HEK293 (cell line): ENCODE data around the gene PNMA1.

ENCODE experiments used
- CTCF ChIA-PET: fragments of 350-600 bp; formaldehyde crosslinking; extraction: SDS; loops from one replicate; lab custom pipeline; 2021; ENCODE audit warnings: antibody characterized with exemption; lab: Yijun Ruan, JAX
- POLR2A ChIA-PET: fragments of 300-600 bp; formaldehyde crosslinking; extraction: SDS; loops from one replicate; lab custom pipeline; 2020; ENCODE audit warnings: antibody characterized with exemption, inconsistent platforms; lab: Yijun Ruan, JAX
- H3K27ac ChIP-seq: fragments of 200-500 bp; sonication (Bioruptor generic); 2 replicates; pipeline ENCODE4 v1.5.1; 2014; ENCODE audit warnings: low read depth, low read length, control low read depth, inconsistent platforms; ENCODE audit errors: extremely low read depth
- H3K36me3 ChIP-seq, 2 experiments: fragments of 200-500 bp in 1 of 2; sonication (Bioruptor generic) in 1 of 2; 1 replicate in 1 of 2; 2 replicates in 1 of 2; pipeline ENCODE4 v1.5.1; 2014 to 2017; ENCODE audit warnings: inconsistent platforms in 2 of 2, low read length in 2 of 2; ENCODE audit not compliant: control insufficient read depth in 2 of 2, insufficient read depth in 1 of 2
- H3K4me1 ChIP-seq: fragments of 200-500 bp; sonication (Bioruptor generic); 2 replicates; pipeline ENCODE4 v1.5.1; 2014; ENCODE audit warnings: mild to moderate bottlenecking, low read length, inconsistent platforms; ENCODE audit not compliant: control insufficient read depth, insufficient read depth
- H3K4me3 ChIP-seq: 2 replicates; pipeline ENCODE4 v1.5.1; 2011; ENCODE audit warnings: low read depth, mild to moderate bottlenecking, control low read depth, low read length, moderate library complexity
- H3K9me3 ChIP-seq: fragments of 200-500 bp; sonication (Bioruptor generic); 2 replicates; pipeline ENCODE4 v1.5.1; 2014; ENCODE audit warnings: low read depth, low read length, inconsistent platforms; ENCODE audit not compliant: control insufficient read depth, insufficient read depth
- HIC1 ChIP-seq: fragments of 450-650 bp; formaldehyde crosslinking; IDR thresholded peaks from 2 replicates; pipeline ENCODE4 v1.5.1; 2016; ENCODE audit warnings: missing biosample characterization, missing genetic modification characterization
- HOXA7 ChIP-seq: sonication (generic); formaldehyde crosslinking; IDR thresholded peaks from 2 replicates; pipeline ENCODE4 v1.8.1; 2022; ENCODE audit warnings: missing genetic modification reagents, borderline replicate concordance
- KLF1 ChIP-seq: fragments of 450-650 bp; formaldehyde crosslinking; IDR thresholded peaks from 2 replicates; pipeline ENCODE4 v1.5.1; 2016; ENCODE audit warnings: missing biosample characterization, missing genetic modification characterization
- KLF10 ChIP-seq: fragments of 450-650 bp; IDR thresholded peaks from 2 replicates; pipeline ENCODE4 v1.5.1; 2018; ENCODE audit warnings: missing biosample characterization, mild to moderate bottlenecking, missing genetic modification characterization
- REST ChIP-seq: fragments of 450-650 bp; formaldehyde crosslinking; IDR thresholded peaks from 2 replicates; pipeline ENCODE4 v1.5.1; 2016; ENCODE audit warnings: missing biosample characterization, missing genetic modification characterization
- ZNF114 ChIP-seq: fragments of 450-650 bp; formaldehyde crosslinking; IDR thresholded peaks from 2 replicates; pipeline ENCODE4 v1.5.0; 2017; ENCODE audit warnings: missing biosample characterization, missing genetic modification characterization
- ZNF121 ChIP-seq: fragments of 450-650 bp; formaldehyde crosslinking; IDR thresholded peaks from 2 replicates; pipeline ENCODE4 v1.5.1; 2016; ENCODE audit warnings: missing biosample characterization, missing genetic modification characterization
- ZNF138 ChIP-seq: fragments of 450-650 bp; formaldehyde crosslinking; IDR thresholded peaks from 2 replicates; pipeline ENCODE4 v1.5.1; 2016; ENCODE audit warnings: missing biosample characterization, missing genetic modification characterization, borderline replicate concordance
- ZNF146 ChIP-seq: fragments of 450-650 bp; formaldehyde crosslinking; IDR thresholded peaks from 2 replicates; pipeline ENCODE4 v1.5.1; 2016; ENCODE audit warnings: missing biosample characterization, missing genetic modification characterization
- ZNF157 ChIP-seq: fragments of 450-650 bp; formaldehyde crosslinking; IDR thresholded peaks from 2 replicates; pipeline ENCODE4 v1.5.1; 2016; ENCODE audit warnings: missing biosample characterization, missing genetic modification characterization
- ZNF214 ChIP-seq: fragments of 450-650 bp; formaldehyde crosslinking; IDR thresholded peaks from 2 replicates; pipeline ENCODE4 v1.5.1; 2017; ENCODE audit warnings: missing biosample characterization, mild to moderate bottlenecking, missing genetic modification characterization, borderline replicate concordance
- ZNF239 ChIP-seq: fragments of 450-650 bp; formaldehyde crosslinking; IDR thresholded peaks from 2 replicates; pipeline ENCODE4 v1.5.1; 2016; ENCODE audit warnings: missing biosample characterization, missing genetic modification characterization
- ZNF350 ChIP-seq: fragments of 450-650 bp; formaldehyde crosslinking; IDR thresholded peaks from 2 replicates; pipeline ENCODE4 v1.5.0; 2017; ENCODE audit warnings: missing biosample characterization, mild to moderate bottlenecking, missing genetic modification characterization
- ZNF37A ChIP-seq: fragments of 450-650 bp; IDR thresholded peaks from 2 replicates; pipeline ENCODE4 v1.5.1; 2018; ENCODE audit warnings: missing biosample characterization, missing genetic modification characterization
- ZNF501 ChIP-seq: fragments of 450-650 bp; formaldehyde crosslinking; IDR thresholded peaks from 2 replicates; pipeline ENCODE4 v1.5.1; 2016; ENCODE audit warnings: missing biosample characterization, missing genetic modification characterization
- ZNF518A ChIP-seq: fragments of 450-650 bp; formaldehyde crosslinking; conservative IDR thresholded peaks from 2 replicates; pipeline ENCODE4 v1.5.1; 2016; ENCODE audit warnings: low read depth, missing biosample characterization, missing genetic modification characterization
- ZNF555 ChIP-seq: fragments of 450-650 bp; formaldehyde crosslinking; conservative IDR thresholded peaks from 2 replicates; pipeline ENCODE4 v1.5.1; 2017; ENCODE audit warnings: missing biosample characterization, mild to moderate bottlenecking, missing genetic modification characterization, inconsistent platforms
- ZNF558 ChIP-seq: fragments of 450-650 bp; formaldehyde crosslinking; IDR thresholded peaks from 2 replicates; pipeline ENCODE4 v1.5.1; 2016; ENCODE audit warnings: missing biosample characterization, missing genetic modification characterization
- ZNF623 ChIP-seq: fragments of 450-650 bp; formaldehyde crosslinking; IDR thresholded peaks from 2 replicates; pipeline ENCODE4 v1.5.1; 2016; ENCODE audit warnings: missing biosample characterization, missing genetic modification characterization
- ZNF629 ChIP-seq: fragments of 450-650 bp; formaldehyde crosslinking; IDR thresholded peaks from 2 replicates; pipeline ENCODE4 v1.5.1; 2017; ENCODE audit warnings: missing biosample characterization, missing genetic modification characterization
- ZNF639 ChIP-seq: fragments of 450-650 bp; formaldehyde crosslinking; IDR thresholded peaks from 2 replicates; pipeline ENCODE4 v1.5.1; 2016; ENCODE audit warnings: missing biosample characterization, missing genetic modification characterization
- ZNF664 ChIP-seq: fragments of 450-650 bp; formaldehyde crosslinking; IDR thresholded peaks from 2 replicates; pipeline ENCODE4 v1.5.1; 2016; ENCODE audit warnings: missing biosample characterization, missing genetic modification characterization
- ZNF707 ChIP-seq: fragments of 450-650 bp; formaldehyde crosslinking; IDR thresholded peaks from 2 replicates; pipeline ENCODE4 v1.5.1; 2016; ENCODE audit warnings: missing biosample characterization, missing genetic modification characterization
- ZNF747 ChIP-seq: fragments of 450-650 bp; formaldehyde crosslinking; IDR thresholded peaks from 2 replicates; pipeline ENCODE4 v1.5.1; 2016; ENCODE audit warnings: missing biosample characterization, missing genetic modification characterization

PNMA1 gene

GRCh38 chr14:73695082-73695481 is 19.1 kb downstream of the PNMA1 start:
- POLR2A ChIA-PET: no interaction called here
- TF ChIP-seq ZNF157 (tag by site-specific recombination): no peak
- TF ChIP-seq ZNF121 (tag by site-specific recombination): peak; percentile 50; the same call in 1 of the 2 replicates
- no peak for TF ChIP-seq ZNF707 (tag by site-specific recombination)
- no peak for TF ChIP-seq HIC1 (tag by site-specific recombination)
- TF ChIP-seq ZNF747 (tag by site-specific recombination): no peak
- no peak for TF ChIP-seq ZNF114 (tag by site-specific recombination)
- no peak for TF ChIP-seq ZNF239 (tag by site-specific recombination)
- Histone ChIP-seq H3K4me3 (no peak overlapping the region), H3K27ac (no peak overlapping the region), H3K4me1 (peaks cover 5% of the 10 kb centered on the region; the same call in 1 of the 2 replicates), H3K9me3 (no peaks in the 10 kb centered on the region), H3K36me3 (peaks cover 4 to 14% of the 10 kb centered on the region in 2 experiments; a peak in 2 of 3 replicates)
- CTCF ChIA-PET: interaction anchor here (1.7 kb wide), 1 partner anchor 17 kb away, joined by 3 read pairs; no protein-coding TSS in a partner anchor

- ChIA-PET CTCF (interaction anchor here (0.6 to 1.7 kb wide), 2 partner anchors 18 to 416 kb away, joined by 3 to 5 read pairs; no protein-coding TSS in a partner anchor), POLR2A (interaction anchor here (0.8 kb wide), 1 partner anchor 19 kb away, joined by 3 read pairs; no protein-coding TSS in a partner anchor)
- H3K9me3 ChIP-seq: no peaks in the 10 kb centered on the region
- no peak overlapping the region for H3K27ac ChIP-seq
- peaks cover 4 to 17% of the 10 kb centered on the region in 2 experiments; a peak in 2 of 3 replicates for H3K36me3 ChIP-seq
- peaks cover 5% of the 10 kb centered on the region; the same call in 1 of the 2 replicates for H3K4me1 ChIP-seq
- H3K4me3 ChIP-seq: no peak overlapping the region
- no peak for TF ChIP-seq HOXA7 (CRISPR knock-in tag)
- TF ChIP-seq ZNF623 (tag by site-specific recombination): peak; percentile 87
- no peak for TF ChIP-seq KLF10
- peak; percentile 71; the same call in 1 of the 2 replicates for TF ChIP-seq ZNF501 (tag by site-specific recombination)
- peak; percentile 39; the same call in 1 of the 2 replicates for TF ChIP-seq ZNF146
- TF ChIP-seq KLF1: no peak
- peak; percentile 15; the same call in 1 of the 2 replicates for TF ChIP-seq ZNF214
- TF ChIP-seq ZNF555: peak; percentile 97
- TF ChIP-seq ZNF629 (tag by site-specific recombination): peak; percentile 72
- TF ChIP-seq ZNF350 (tag by site-specific recombination): no peak
- no peak for TF ChIP-seq ZNF37A (tag by site-specific recombination)
- TF ChIP-seq ZNF518A: peak; percentile 97
- TF ChIP-seq ZNF664: peak; percentile 65
- TF ChIP-seq ZNF138 (tag by site-specific recombination): peak; percentile 57; the same call in 1 of the 2 replicates
- peak; percentile 76; the same call in 1 of the 2 replicates for TF ChIP-seq REST (tag by site-specific recombination)
- TF ChIP-seq ZNF639: peak; percentile 75
- TF ChIP-seq ZNF558 (tag by site-specific recombination): peak; percentile 83
These were observed 20.1 kb downstream of the PNMA1 start for GRCh38 chr14:73694083-73694482.
